DMS 273 (cell line): ENCODE results near the gene AMD1.
"Not testable (repeated sequence)": the region's sequence is repeated elsewhere in the genome, so short reads cannot be mapped to it uniquely, and the experiment has no call there.

Source experiments
- DNase-seq: peaks from one replicate; lab custom pipeline; 2025; ENCODE audit not compliant: unreplicated experiment; lab: John Stamatoyannopoulos, UW

The AMD1 gene

DNA sequence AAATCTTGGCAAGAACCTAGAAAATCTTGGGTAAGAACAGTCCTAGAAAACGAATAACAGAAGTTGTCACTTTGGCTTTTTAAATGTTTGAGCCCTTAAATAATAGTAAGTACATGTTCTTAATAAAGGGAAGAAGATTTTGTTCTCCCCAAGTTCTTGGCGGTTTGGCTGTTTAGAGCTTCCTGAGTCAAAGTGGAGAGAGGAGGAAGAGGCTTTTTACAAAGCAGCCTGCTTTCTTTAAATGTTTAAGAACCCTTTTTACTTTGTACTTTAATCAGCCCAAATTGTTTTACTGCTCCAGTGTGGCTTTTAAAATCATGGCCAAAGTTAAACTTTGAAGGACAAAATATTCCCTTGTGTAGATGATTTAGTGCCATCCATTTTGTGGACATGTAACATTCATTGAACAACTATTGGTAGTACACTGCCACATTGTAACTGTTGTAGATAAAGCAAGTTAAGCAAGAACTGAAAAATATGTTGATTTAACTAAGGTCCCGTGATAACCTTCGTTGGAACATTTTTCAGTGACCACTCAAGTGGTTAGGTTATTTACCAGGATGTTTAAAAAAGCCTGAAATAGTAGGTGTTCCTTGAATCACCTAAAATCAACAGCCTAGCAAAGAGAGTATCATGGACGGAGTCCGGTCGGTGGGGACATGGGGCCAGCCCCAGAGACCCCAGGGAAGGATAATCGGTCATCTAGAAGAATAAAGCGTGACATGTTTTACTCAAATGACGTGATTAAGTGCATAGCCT is 2.4 kb downstream of the AMD1 start:
- peak; percentile 50 for DNase-seq

- DNase-seq: no peak
Measured at GRCh38 chr6:110877569-110877968, 3.0 kb downstream of the AMD1 start.

- DNase-seq: peak; percentile 73
Measured at GRCh38 chr6:110878751-110879522, 4.4 kb downstream of the AMD1 start.

DNA sequence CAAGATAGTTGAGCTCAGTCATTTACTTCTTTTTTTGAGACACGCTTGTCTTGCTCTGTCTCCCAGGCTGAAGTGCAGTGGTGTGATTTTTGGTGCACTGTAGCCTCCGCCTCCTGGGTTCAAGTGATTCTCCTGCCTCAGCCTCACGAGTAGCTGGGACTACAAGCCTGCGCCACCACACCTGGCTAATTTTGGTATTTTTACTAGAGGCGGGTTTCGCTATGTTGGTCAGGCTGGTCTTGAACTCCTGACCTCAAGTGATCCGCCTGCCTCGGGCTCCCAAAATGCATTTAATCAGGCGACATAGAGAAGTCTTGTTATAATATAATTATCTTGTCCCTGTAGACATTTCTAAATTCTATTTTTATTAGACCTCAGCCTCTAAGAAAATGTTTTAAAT is 6.1 kb downstream of the AMD1 start:
- no peak for DNase-seq

- DNase-seq: no peak
Measured at GRCh38 chr6:110881546-110882273, 7.1 kb downstream of the AMD1 start.

GRCh38 chr6:110882274-110882619 is 7.7 kb downstream of the AMD1 start:
- peak; percentile 9 for DNase-seq

DNA sequence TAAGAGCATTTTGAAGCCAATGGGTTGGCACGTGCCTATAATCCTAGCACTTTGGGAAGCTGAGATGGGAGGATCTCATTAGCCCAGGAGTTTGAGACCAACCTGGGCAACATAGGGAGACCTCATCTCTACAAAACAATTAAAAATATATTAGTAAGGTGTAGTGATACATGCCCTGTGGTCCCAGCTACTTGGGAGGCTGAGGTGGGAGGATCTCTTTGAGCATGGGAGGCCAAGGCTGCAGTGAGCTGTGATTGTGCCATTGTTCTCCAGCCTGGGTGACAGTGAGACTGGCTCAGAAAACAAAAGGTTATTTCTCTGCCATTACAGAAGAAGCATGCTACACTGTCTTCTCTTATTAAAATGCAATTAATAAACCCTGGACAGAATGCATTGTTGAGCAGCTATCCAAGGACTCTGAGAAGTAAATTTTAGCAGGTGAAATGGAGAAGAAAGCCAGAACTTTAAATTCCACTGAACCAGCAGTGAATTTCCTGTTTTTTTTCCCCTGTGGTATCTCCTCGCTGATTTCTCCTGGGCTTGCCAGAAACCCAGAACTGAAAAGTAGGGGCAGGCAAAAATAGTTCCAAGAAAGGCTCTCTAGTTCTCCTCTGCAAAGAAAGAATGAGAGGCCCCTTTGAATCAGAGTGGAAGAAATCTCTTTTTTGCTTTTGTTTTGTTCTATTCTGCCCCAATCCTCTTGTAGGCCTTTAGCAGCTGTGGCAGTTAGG is 8.4 kb downstream of the AMD1 start:
- no peak for DNase-seq

DNA sequence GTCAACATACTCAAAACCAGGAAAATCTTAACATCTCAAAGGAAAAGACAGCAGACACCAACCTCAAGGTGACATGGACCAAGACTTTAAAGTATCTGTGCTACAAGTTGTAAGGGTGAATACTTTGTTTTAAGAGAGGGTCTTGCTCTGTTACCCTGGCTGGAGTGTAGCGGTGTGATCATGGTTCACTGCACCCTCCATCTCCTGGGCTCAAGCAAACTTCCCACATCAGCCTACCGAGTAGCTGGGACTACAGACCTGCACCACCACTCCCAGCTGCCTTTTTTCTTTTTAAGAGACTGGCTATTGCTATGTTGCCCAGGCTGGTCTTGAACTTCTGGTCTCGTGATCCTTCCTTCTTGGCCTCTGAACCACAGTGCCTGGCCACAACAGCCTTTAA is 9.7 kb downstream of the AMD1 start:
- DNase-seq: no peak

GRCh38 chr6:110885526-110885925 is 10.9 kb downstream of the AMD1 start:
- no peak for DNase-seq

DNA sequence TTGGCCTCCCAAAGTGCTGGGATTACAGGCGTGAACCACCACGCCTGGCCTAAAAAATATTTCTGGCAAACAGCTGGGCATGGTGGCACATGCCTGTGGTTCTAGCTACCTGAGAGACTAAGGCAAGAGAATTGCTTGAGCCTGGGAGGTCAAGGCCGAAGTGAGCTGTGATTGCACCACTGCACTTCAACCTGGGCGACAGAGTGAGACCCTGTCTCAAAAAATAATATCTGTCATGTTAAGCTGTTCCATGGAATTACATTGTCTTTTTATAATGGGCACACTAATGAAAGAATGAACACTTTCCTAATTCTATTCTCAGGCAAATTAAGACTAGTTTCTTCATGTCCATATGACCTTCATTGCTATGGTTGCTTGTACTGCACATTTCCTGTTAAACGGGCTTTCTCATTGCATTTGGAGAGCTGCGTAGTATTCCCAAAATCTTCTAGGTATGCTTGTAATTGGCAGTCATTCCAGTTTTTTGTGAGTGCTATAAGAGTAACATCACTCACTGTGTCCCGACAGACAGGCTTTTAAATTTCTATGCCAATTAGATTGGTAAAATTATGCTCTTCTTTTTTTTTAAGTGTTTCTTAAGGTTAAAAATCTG is 12.1 kb downstream of the AMD1 start:
- DNase-seq: no peak

DNA sequence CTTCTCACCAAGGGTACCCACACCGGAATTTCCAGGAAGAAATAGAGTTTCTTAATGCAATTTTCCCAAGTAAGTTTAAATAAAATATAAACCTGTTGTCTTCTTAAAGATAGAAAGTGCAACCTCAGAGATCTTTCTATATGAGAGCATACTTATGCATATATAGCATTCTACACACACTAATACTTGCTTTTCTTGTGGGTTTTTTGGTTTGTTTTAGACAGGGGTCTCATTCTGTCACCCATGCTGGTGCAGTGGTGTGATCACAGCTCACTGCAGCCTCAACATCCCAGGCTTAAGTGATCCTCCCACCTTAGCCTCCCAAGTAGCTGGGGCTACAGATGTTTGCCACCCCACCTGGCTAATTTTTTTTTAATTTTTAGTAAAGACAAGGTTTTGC is 15.7 kb downstream of the AMD1 start:
- no peak for DNase-seq

GRCh38 chr6:110895907-110896608 is 21.5 kb downstream of the AMD1 start:
- no peak for DNase-seq

DNA sequence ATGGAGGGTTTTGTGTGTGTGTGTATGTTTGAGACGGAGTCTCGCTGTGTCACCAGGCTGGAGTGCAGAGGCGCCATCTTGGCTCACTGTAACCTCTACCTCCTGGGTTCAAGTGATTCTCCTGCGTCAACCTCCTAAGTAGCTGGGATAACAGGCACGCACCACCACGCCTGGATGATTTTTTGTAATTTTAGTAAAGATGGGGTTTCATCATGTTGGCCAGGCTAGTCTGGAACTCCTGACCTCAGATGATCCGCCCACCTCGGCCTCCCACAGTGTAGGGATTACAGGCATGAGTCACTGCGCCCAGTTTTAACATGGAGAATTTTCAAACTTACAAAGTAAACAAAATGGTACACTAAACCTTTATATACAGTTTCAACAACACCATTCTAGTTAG is 22.8 kb downstream of the AMD1 start:
- DNase-seq: no peak

GRCh38 chr6:110898111-110898510 is 23.5 kb downstream of the AMD1 start:
- DNase-seq: no peak

DNA sequence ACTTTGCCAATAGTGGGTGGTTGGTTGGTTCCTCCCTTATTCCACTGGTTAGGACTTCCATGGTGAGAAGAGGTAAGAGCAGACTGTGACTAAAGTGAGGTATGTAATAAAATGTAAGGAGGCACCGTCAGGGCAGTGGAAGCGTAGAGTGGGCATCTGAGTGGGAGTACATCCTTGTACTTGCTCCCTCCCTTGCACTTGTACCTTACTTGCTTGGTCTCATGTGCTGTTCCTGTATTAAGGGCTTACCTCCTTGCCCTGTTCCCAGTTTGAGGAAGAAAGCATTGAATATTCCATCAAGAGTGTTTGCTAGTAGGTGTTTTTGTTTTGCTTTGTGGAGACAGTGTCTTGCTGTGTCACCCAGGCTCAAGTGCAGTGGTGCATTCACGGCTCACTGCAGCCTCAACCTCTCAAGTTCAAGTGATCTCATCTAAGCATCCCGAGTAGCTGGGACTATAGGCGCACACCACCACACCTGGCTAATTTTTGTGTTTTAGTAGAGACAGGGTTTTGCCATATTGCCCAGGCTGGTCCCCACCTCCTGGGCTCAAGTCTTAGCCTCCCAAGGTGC is 25.5 kb downstream of the AMD1 start:
- peak; percentile 21 for DNase-seq

GRCh38 chr6:110901601-110902000 is 27.0 kb downstream of the AMD1 start:
- DNase-seq: not testable (repeated sequence)

DNA sequence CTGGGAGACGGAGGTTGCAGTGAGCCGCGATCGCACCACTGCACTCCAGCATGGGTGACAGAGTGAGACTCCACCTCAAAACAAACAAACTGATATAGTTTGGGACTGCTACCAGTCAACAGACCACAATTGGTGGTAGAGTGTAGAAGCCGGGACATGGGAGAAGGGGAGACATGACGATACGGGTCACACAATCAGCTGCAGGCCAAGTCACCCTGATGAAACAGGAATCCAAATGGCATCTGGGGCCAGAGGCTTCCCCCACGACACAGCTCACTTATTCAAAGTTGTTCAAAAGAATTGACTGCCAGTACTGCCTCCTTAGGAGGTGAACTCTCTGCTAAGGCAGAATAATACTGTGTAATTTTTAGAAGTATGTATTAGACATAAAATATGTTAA is 27.5 kb downstream of the AMD1 start:
- DNase-seq: peak; percentile 29

DNA sequence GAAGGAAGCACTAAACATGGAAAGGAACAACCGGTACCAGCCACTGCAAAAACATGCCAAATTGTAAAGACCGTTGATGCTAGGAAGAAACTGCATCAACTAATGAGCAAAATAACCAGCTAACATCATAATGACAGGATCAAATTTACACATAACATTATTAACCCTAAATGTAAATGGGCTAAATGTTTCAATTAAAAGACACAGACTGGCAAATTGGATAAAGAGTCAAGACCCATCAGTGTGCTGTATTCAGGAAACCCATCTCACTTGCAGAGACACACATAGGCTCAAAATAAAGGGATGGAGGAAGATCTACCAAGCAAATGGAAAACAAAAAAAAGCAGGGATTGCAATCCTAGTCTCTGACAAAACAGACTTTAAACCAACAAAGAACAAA is 31.7 kb downstream of the AMD1 start:
- DNase-seq: not testable (repeated sequence)

DNA sequence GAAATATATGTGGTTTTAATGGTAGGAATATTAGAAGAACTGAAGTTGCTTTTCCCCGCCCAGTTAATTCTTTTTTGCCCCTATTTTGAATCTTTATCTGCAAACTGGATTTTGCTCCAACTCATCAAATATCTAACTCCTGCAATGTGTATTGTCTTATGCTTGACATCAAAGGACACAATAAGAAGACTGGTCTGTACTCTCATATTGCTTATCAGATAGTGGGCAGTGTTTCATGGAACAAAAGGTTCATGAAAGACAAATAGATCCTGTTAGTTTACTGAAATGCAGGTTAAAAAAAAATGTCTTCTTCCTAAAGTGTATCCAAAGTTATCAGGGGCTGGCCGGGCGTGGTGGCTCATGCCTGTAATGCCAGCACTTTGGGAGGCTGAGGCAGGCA is 56.2 kb downstream of the AMD1 start:
- DNase-seq: no peak

DNA sequence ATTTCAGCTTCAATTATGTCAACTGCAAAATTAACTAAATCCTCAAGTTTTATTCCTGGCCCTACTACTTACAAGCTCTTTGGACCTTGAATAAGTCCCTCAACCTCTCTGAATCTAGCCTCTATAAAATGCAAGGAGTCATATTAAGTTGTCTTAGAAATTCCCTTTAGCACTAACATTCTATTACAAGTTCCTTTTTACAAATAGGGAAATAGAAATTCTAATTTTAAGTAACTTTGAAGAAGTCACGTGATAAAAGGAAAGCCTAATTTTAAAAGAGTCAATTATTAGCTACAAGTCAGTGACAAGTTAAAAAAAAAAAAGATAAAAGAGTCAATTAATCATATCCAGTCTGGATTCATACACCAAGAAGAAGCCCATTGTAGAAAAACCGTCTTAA is 59.3 kb downstream of the AMD1 start:
- no peak for DNase-seq
